Stimulated activated CD4-positive, alpha-beta T cell treated with anti-CD3 and anti-CD28 coated beads, Interleukin-1b, Interleukin-23, amount 100 ng/mL, for 4 hours (primary cell): Measurements from ENCODE around the gene MAFB.
A peak's percentile ranks its signal among the peaks of the same experiment; 100 is the strongest.
"Not testable (repeated sequence)": the region's sequence is repeated elsewhere in the genome, so short reads cannot be mapped to it uniquely, and the experiment has no call there.

Experiments
- DNase-seq, 2 donors: peaks; one replicate each; pipeline ENCODE4 v3.0.0-alpha.2; 2020; ENCODE audit warnings: low read depth in 2 of 2

MAFB gene

DNA sequence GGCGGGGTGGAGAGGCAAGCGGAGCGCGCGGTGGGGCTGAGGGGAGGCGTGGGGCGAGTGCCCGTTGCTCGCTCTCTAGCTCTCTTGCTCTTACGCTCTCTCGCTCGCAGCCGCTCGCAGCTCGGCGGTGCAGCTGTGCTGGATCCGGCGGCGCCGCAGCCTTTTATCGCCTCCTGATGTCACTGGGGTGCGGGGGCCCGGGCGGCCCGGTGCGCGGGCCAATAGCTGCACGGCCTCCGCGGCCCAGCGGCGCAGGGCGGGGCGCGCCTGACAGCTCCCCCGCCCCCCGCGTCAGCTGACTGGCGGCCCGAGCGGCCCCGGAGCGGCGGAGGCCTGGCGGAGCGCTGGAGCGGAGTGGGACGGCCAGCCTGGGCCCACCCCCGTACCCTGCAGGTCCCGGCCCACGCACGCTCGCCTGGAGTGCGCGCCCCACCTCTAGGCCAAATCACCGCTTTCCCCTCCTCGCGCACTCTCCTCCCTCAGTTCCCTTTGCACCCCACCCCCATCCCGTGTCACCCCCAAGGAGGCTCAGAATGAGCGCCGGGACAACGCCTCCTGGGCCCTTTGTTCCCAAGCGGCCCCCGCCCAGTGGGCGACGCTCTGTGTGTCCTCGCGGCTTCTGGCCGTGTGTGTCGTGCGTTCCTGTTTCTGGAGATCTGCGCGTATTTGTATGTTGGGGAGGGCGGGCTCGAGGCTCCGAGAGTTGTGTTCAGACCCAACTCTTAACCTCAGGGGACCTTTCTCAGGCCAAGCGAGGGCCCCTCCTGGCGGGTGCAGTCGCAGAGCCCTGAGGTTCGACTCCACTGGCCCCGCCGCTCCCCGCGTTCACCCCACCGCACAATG, at the start of gene MAFB:
TSS of gene MAFB (minus strand) at position 137 of the 843 bp plus-strand sequence. CDS start 386 bp downstream, outside the sequence.
- DNase-seq = peak in 1 of 2 donors; percentile 18

DNA sequence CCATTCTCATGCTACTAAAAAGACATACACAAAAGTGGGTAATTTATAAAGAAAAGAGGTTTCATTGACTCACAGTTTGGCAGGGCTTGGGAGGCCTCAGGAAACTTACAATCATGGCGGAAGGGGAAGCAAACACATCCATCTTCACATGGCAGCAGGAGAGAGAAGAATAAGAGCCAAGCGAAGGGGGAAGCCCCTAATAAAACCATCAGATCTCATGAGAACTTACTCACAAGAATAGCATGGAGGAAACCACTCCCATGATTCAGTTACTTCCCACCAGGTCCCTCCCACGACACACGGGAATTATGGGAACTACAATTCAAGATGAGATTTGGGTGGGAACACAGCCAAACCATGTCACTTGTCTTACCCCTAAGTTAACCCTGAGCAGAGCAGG, 47.4 kb upstream of the MAFB start:
- DNase-seq = not testable (repeated sequence)

DNA sequence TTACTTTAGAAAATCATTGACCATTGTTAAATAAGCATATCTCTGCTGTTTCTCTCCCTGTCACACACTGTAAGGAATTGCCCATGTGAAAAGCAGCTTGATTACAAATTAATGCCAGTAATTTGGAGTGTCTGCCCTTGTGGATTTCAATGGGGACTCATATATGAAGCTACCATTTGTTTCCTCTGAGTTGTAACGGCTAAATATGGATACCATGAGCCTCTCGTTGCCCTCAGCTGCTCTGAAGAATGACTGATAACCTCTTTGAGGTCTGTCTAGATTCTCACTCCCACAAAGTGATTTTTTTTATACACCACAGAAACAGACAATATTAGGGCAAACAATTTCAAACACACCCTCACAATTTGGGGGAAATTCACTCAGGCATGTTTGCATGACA, 40.0 kb upstream of the MAFB start:
- no peak for DNase-seq

DNA sequence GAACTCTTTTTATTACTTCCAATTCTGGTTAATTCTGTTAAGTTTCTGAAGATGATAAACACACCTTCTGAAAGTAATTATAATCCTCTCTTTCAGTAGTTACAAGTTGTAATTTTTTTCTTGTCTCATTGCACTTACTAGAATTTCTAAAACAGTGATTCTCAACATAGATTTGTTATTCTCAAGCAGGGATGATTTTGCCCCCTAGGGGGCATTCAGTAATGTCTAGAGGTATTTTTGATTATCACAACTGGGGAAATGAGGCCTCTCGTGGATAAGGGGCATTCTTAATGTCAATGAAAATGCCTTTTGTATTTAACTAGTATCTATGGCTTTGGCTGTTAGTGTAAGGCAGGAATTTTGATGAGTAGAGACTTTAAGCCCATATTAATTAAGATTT, 39.4 kb upstream of the MAFB start:
- DNase-seq = no peak

DNA sequence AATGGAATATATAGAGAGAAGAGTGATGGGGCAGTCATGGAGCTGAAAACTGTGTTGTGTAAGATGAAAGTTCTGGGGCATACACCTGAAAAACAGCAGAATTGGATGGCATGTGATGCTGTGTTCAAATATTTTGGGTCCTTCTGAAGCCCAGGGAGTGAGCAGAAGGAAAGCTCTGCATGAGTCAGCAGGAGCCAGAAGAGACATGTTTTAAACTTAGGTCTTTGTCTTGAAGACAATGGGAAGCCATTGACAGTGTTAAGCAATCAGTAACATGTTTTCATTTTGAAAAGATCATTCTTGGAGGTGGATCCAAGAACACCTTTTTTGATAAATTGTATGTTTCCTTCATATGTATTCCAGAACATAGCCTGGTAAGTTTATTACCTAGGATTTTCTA, 38.9 kb upstream of the MAFB start:
- DNase-seq = no peak

DNA sequence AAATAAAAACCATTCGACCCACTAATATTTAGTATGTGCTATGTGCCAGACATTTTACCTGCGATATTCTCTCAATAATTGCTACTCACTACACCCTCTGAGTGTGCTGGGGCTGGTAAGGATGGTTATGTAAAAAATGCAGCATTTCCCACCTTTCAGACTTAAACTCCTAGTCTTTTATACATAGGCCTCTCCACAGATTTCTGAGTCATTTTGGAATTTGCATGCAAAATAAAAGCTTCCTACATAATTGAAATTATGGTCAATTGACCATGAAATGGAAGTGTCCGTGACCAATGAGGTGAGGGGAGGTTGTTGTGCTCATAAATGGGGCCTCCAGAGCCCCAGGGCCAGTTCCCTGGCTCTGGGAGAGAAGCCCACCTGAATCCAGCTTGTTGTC, 37.7 kb upstream of the MAFB start:
- no peak for DNase-seq

DNA sequence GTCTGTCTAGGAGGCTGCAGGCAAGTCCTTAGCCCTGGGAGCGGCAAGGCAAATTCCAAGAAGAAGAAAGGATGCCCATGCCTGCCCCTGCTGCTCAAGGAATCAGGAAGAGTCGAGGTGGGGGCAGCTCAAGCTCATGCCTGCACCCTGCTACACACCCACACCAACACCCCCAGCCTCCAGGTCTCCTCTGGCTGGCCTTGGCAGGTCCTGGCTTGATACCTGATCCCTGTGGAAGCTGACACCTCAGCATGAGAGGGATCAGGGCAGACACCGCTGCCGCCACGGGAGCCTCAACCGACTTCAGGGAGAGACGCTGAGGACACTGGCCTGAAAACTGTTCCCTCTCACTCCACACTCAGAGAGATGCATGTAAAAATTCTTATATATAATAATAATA, 35.5 kb upstream of the MAFB start:
- DNase-seq = no peak

DNA sequence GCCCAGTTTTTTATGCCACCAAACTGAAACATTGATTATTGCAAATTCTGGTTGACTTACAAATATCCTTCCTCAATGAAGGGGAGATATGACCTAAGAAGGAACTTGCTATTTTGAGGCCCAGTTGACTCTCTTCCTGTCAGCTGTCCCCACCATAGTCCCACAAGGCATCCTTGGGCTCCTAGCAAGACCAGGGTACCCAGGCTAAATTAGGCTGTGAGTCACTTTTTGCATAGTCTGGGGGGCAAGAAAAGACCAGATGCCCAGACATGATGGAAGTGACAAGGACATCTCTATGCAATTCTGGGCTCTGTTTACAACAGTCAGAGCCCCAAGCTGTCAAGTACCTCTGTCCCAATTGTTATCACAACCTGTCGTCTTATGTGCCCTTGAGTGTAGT, 31.8 kb upstream of the MAFB start:
- DNase-seq = no peak

DNA sequence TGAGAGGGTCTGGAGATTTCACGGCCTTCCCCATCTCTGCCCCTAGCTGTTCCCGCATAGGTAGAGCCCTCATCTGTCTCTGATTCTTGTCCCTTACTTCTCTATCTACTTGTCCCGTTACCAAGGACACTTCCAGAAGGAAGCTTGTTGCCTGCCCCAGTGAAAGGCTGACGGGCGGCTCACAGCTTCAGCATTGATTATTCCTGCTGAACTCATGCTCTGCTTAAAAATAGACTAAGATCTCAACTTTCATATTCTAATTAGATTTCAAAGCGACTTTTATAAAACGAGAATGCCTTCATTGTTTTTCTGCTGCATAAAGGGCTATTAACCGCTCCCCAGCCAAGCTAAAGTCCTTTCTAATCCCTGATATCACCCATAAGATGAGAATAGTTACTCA, 31.1 kb upstream of the MAFB start:
- no peak for DNase-seq

DNA sequence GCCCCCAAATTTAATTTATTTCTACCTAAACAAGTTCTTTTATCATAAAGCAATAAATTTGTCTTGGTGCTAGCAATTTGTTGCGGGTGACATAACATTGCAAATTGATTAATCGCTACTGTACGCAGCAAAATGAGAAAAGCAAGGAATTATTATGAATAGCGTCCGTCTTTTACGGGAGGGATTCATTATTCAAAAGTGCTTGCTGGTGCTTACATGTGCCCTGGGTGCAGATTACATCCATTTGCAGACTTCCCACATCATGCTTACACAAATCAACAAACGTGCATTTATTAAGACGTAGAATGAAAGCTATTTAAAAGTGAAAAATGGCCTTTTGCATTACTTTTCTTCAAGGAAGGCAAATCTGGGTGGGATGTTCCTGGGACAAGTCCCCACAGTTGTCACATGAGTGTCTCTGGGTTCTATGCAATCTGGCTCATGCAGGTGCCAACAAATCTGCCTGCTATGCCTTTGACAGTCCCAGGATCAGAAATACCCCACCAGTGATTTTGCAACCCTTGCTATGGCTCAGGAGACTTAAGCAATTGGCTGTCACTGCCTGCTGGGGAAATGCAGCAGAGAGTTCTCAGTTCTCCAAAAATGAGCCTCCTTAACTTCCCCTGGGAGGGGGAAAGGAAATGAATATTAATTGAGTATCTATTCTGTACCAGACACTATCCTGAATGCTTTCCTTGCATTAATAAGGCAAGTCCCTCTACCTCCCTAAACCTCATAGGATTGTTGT, 30.1 kb upstream of the MAFB start:
- no peak for DNase-seq

DNA sequence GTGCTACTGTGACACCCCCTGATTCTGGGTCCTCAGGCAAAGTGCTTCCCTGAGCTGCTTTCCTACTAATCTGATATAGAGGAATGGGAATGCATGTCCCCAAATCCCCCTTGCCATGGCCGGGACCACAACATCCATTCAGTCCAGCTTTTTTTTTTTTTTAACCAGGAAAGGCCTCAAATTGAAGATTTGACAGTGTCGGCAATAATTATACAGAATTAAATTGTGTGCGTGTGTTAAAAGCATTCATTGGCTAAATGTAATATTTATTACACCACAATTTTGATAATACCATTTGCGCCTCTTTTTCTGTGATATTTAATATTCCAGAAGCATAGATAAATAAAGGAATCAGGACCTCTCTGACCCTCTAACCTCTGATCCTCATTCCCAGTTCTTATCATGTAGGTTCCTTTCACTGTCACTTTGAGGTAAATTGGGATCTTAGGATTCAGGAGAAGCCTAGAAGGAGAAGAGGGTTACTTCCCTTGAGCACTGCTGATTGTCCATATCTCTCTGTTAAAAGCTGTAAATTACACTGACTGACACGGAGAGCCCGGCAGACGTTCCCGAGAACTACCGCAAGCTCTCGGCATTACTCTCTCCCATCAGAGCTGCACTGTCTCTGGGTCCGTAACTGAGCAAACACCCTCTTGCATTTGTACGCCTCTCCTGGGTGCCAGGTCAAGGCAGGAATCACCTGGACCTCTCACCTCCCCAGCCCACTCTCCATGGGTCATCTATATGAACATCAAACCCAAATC, 29.4 kb upstream of the MAFB start:
- no peak for DNase-seq

DNA sequence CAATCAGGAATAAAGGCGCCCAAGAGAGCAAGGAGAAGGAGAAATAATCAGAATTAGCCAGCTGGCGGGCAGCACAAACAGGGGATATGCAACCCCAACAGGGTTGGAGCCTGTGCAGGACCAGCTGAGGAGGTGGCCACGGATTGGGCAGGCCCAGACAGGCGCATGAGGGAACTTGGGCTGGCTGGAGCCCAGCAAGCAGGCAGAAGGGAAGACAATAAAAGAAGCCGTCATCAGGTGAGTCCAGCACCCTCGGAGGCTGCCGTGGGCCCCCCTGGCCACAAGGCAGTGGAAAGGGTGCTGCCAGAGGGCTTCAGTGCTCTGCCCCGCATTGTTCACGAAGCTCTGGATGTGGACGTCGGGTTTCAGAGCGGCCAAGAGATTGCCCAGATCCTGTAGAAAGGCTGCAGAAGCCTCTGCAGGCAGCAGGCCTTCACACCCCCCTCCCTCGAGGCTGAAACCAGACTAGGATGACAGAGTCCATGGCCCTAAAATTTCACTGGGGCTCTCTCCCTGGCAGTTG, 28.4 kb upstream of the MAFB start:
- no peak for DNase-seq

DNA sequence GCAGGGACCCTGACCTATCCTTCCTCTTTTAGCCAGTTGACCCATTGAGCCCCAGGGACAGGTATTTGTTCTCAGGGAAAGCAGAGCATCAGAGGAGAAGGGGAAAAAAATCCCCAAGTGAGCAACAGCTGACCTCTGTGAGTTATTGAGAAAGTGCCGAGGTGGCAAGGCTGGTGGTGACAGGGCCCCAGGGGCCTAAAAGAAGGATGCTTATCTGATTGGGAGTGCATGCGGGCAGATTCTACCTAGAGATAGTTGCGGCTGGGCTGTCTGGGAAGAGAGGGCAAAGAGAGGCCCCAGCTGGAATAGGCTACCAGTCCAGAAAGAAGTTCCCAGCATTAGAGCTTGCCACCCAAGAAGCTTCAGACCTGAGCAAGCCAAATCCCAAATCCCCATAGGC, 26.5 kb upstream of the MAFB start:
- no peak for DNase-seq

DNA sequence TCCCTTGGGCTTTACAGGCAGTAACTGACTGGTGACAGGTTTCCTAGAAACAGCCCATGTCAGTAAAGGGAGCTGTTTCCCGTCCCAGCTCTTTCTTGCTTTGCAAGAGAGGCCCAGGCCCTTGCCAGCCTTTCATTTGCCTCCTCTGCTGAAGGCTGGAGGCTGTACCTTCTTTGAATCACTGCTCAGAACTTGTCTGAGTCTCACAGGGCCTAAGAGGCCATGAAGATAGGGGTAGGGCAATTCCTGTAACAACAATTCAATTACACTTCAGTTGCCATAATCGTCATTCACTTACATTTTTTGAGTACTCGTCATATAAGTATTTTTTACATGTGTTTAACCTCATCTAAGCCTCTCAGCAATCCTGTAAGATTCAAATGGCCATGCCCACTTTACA, 25.9 kb upstream of the MAFB start:
- no peak for DNase-seq

DNA sequence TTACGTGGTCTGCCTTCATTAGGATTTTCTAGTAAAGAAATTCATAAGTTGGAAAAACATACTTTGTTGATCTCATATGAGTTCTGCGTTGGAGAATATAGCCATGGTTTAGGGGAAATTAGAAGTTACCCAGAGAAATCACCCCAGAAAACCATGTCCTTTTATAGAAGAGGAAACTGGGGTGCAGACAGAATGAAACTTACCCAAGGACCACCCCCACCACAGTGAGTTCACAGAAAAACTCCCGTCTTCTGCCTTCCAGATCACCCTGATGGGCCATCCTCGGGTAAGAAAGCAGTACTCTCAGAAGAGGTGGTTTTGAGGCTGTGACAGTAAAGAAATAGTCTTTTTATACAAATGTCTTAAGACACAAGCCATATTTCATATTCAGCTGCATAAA, 25.1 kb upstream of the MAFB start:
- no peak for DNase-seq

DNA sequence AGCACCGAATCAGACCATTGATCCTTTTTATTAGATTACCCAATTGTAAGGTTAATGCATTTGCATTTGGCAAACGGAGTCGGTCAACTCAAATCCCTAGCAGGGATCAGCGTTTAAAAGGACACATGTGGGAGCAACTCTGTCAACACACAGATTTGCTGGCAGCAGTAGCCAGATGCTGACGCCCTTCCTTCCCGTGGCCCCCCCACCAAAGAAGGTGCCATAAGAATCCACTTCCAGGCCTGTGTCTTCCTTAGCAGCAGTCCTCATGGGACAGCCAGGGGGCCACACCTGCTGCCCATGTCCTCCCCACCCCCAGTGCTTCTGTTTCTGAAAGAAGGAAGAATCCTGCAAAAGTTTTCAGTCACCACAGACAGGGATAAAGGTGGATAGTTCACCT, 24.5 kb upstream of the MAFB start:
- DNase-seq = no peak

DNA sequence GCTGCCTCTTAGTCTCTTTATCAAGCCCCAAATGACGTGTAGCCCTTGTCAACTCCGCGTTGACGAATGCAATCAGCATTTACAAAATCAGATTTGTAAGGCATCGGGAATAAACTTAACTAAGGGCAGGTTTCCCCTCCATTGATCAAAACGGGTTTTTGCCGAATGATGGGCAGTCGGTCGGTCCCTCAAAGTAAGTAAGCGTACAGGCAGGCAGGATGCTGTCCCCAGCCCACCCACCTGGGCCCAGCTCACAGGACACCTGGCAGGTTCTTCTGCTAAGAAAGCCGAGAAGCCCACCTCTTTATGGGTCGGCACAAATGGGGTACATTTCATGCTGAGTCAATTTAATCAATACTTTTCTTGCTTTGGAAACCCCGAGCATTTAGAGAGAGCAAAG, 22.0 kb upstream of the MAFB start:
- no peak for DNase-seq

DNA sequence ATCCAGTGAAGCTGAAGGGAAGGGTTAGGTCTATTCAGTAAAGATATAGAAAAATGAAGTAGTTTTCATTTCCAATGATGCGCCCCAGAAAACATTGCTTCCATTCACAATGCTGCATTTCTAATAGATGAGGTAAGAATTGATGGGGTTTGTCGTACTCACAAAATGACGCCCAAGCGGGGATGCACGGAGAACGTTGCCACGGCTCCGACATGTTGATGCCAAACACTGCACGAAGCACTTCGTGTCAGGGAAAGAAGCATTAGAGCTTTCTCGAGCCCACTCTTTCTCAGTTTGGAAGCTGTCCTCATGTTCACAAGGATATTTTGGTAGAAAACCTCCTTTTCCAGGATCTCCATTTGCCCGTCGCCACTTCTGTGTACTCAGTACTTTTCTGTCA, 21.6 kb upstream of the MAFB start:
- no peak for DNase-seq

DNA sequence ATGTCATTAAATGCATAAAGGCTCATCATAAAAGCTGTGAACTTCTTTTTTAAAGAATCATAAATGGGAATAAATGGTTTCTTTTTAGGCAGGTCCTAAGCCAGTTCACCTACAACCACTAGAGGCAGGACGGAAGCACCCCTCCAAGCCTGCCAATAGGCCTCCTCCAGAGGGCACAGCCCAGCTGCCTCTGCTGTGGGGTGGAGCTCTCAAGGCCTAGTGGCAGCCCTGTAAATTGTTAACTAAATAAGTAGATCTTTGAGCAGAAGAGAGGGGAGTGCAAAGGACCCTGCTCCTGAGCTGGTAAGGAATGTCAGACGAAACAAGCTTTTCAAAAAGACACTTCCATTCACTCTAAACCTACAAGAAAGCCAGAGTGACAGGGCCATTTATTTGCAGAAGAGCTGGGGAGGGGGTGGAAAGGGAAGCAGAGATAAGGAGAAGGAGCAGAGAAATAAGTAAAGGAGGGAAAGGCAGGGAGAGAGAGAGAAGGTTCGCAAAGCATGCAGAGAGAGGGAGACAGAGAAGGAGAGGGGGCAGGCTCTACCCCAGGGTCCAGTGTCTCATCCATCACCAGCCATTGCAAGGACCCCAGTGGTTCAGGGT, 18.0 kb upstream of the MAFB start:
- DNase-seq = no peak

DNA sequence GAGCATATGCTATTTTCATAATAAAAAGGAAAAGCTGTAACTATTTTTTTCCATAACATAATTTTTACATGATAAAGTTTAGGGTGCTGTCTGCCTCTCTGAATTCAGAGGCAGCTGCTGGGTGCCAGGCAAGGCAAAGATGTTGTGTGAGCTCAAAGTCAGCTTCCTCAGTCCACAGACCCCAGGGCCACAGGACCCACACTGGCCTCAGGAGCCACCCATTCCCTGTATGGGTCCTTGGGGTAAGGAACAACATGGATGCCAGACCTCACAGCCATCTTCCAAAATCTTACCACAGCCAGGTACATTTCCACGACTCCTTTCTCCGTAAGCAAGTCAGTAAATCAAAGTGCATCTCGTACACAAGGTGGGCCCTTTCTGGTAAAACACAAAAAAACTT, 16.4 kb upstream of the MAFB start:
- no peak for DNase-seq

DNA sequence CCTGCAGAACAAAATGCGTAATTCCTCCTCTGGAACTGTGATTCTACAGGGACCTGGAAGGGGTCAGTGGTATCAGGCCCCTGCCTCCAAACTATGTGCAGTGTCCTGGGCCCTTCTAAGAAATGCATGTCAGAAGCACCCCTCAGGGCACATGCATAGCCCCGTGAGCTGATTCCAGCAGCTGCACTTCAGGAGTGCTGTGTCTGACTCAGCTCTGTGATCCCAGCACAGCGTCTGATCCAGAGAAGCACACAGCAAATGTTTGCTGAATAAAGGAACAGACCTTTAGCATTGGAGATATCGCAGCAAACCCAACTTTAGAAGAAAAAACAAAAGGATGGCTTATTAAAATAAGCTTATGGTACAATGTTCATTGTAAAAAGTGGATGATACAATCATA, 15.8 kb upstream of the MAFB start:
- no peak for DNase-seq

DNA sequence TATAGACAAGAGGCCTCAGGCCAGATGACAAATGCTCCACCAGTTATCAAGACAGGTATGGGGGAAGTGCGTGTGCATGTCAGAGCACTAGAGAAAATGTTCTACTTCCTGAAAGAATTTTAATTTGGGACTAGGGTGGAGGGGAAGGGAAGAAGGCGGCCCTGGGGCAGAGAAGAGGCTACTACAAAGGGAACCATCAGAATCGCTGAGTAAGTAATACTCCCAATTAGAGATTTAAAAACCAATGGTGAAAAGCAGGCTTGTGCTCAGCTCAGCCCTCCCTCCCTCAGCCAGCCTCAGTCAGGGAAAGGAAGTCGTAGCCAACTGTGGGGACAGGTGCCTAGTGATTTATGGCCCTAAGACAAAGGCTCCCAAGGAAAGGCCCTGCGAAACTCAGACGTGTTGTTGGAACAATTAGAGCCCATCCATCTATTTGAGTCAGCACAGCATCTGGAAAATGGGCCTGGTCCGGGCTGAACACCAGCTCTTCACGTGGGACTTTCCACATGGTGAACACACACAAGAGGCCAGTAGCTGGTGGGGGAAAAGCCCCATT, 15.0 kb upstream of the MAFB start:
- DNase-seq = no peak
